ENCODE data around the gene HOXD9.
A peak's percentile ranks its signal among the peaks of the same experiment; 100 is the strongest.

Gene HOXD9

DNA sequence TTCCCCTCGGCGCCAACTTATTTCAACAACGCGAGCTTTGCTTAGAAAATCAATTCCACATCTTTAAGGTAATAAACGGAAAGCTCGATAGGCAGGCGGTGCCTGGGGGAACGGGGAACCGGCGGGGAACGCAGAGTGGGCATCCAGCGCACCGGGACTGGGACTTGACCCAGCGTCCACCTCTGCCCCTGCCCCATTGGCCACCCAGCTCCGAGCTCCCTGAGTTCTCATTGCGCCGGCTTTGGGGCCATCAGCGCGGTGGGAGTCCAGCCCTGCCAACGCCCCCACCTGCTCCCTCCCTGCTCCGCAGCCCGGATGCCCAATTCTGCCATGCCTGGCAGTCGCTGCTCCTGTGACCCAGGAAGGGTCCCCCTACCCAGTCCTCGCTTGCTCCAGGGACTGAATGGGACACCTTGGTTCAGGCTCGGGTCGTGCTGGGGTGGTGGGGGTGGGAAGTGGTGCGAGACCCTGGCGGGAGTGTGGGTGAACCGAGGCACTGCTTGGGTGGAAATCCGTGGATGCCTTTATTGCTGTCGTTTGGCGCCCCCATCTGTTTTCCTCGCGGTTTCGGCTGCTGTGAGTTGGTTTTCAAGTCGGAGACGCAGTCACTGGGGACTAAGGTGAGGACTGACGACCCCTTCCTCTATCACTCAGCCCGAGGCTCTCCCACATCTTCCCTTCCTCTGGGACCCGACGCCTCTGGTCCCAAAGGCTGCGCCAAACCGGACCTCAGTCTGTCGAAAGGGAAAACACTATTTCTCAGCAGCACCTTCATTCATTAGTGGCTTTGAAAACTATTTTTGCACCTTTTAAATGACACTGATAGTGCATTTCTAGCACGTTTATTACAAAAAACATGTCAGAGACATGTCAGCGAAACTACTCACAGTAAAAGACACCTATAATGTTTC is 36.4 kb upstream of the HOXD9 start:
- DNase-seq (ENCODE audit: low spot score): peak; percentile 77

DNA sequence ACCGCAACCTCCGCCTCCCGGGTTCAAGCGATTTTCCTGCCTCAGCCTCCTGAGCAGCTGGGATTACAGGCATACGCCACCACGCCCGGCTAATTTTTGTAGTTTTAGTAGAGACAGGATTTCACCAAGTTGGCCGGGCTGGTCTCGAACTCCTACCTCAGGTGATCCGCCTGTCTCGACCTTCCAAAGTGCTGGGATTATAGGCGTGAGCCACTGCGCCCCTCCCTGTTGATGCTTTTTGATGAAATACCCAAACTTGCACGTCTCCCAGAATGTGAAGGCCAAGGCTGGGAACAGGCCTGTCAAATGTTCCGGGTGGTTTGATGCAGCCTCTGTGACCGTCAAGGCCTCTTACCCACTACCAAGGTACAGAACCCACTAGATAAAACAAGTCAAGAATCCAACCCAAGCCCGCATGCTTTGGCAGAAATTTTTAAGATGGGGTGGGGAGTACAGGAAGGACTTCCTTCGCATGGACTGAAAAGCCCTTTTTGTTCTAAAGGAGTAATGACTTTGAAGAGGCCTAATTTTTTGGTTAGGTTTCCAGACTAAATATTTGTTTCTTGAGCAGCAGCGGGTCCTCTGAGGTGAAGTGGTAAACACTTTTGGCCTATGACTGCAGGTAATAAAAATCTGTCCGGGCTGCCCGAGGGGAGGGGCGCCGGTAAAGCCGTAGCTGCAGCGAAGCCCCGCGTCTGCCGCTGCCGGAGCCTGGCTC is 35.0 kb upstream of the HOXD9 start:
- no peak for DNase-seq (ENCODE audit: low spot score)

DNA sequence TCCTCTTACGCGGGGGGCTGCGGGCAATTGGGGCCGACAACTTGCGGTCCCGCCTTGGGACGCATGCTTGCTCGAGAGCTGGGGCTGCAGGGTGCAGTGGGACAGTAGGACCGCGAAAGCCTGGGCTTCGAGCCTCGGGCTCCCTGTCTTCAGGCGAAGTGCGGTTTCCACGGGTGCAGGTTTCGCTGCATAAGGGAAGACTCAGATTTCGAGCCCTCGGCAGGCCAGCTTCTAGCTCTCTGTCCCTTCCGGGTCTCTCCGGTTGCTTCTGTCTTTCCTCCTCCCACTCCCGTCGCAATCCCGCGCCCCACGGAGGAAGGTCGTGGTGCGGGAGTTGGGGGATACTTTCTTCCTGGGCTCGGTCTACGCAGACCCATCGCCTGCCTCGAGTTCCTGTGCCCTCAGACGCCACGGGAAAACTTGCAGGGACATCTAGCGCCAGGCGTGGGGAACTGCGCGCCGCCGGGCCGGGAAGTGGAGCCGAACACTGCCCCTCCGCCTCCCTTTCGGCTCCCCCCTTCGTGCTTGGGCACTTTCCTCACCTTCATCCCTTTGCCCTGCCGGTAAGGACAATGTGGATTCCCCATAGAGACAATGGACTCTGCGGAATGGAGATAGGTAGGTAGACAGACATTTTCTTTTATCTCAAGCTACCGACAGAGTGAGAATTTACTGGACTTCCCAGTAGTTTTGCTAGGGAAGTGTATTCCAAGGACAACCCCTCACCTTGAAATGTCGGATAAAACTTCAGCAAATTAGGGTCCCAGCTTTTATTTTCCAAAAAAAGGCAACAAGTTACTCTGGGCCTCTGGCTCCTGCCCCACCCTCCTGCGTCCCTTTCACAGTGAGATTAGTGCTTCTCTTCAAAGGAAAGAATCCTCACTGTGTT is 34.2 kb upstream of the HOXD9 start:
- peak; percentile 94 for DNase-seq (ENCODE audit: low spot score)

DNA sequence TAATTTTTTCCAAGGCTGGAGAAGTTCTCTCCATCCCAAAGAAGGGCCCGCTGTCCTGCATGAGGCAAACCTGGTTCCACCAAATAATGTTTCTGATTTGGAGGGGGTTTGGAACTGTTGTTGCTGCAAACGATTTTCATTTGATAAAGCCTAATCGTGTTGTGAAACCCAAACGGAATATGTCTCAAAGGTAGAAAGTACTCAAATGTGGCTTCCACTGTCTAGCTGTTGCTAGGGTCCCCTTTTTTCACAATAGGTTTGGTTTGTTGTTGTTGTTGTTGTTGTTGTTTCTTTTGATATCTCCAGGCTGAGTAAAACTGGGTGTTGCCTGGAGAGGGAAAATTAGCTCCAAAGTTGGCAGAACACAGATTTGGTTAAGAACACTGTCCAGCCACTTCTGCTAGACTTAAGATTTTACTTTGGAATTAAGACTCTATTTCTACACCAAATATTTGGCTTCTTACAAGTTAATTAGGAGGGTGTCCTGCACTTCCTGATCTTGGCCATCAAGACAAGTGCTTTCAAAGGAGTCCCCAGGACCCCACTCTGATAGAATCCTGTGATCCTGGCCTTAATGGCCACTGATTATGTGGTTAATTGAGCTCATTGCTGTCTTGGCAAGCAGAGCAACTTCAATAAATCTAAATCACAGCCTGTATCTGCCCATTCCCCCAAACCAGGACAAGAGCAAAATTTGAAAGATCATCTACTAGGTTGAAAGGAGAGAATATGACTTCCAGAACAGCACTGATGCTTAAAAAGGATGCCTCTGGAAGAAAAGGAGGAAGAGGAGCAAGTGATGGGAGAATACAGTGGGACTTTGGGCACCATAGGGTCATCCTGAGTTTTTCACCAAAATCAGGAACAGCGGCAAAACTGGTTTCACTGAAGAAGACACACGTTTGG is 33.3 kb upstream of the HOXD9 start:
- DNase-seq (ENCODE audit: low spot score): no peak

DNA sequence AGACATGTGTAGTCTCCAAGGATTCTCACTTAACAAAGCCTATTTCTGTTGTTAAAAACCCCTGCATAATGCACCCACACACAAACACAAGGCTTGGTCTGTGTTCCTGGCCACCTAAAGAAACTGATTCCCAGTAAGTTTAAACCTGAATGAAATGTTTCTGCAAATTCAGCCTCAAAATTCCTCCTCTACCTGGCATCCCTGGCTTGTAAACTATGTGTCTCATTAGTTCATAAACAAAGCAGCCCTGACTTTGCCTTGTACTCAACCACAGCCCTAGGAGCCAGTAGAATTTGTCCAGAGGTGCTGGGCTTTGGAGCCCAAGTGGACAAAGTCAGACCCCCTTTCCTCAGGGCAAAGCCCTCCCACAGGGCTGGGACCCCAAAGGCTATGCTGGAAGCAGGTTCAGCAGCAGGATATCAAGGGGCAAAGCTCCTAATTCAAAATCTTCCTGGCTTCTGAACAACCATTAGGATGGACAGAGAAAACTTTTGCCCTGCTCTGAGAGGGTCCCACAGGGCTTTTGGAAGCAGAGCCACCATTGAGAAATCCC is 32.6 kb upstream of the HOXD9 start:
- DNase-seq (ENCODE audit: low spot score): no peak

DNA sequence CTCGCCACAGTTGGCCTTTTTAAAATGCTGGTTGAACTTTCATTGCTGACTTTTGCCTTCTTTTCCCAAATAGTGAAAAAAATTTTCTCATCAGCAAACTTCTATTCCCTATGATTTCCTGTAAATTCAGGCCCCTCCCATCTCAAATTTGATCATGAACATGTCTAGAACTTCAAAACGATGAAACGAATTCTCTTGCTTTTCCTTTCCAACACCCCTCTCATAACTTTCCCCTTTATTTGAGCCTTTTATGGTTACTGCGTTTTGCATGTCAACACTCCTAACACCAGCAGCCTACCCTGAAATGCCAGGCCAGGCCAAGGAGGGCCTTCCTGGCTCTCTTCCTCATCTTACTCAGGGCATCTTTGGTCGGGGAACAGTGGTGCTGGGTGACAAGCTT is 31.7 kb upstream of the HOXD9 start:
- no peak for DNase-seq (ENCODE audit: low spot score)

DNA sequence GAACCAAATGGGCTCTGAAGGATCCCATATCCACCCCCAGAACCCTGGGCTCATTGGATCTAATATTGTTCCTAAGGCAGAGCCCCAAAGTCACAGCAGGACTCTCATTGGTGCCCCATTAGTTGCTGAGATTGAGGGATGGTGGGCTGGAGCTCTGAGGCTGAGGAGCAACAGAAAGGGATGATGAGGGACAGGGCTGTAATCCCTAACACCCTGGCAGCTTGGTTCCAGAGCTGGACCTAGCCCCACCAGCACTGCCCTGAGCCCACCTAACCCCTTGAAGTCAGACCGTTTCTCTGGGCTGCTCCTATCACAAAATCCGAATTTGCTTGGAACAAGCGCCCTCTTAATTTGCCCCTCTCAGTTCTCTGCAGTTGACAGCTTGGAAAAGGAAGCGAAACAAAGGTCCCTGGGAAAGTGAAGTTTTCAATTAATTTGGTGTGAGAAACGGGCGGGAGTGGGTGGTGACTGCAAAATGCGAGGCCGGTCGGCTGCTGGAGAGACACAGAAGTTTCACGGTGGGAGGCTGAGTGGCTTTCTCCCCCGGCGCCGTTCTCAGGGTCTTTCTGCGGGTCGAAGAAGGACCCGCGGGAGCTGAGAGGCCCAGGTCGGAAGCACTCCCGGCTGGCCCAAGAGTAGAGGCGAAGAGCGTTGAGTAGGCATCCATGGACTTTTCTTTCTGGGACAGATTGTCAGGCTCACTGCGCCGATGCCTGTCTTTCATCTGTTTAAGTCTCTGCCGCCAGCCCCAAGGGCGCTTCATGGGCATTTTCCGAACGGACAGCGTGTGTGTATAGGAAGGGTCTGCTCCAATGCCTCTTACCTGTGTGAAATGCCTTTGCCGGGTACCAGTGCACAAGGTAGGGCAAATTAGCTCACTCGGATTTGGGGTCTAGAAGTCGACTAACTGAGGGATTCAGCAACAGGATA is 30.9 kb upstream of the HOXD9 start:
- no peak for DNase-seq (ENCODE audit: low spot score)

DNA sequence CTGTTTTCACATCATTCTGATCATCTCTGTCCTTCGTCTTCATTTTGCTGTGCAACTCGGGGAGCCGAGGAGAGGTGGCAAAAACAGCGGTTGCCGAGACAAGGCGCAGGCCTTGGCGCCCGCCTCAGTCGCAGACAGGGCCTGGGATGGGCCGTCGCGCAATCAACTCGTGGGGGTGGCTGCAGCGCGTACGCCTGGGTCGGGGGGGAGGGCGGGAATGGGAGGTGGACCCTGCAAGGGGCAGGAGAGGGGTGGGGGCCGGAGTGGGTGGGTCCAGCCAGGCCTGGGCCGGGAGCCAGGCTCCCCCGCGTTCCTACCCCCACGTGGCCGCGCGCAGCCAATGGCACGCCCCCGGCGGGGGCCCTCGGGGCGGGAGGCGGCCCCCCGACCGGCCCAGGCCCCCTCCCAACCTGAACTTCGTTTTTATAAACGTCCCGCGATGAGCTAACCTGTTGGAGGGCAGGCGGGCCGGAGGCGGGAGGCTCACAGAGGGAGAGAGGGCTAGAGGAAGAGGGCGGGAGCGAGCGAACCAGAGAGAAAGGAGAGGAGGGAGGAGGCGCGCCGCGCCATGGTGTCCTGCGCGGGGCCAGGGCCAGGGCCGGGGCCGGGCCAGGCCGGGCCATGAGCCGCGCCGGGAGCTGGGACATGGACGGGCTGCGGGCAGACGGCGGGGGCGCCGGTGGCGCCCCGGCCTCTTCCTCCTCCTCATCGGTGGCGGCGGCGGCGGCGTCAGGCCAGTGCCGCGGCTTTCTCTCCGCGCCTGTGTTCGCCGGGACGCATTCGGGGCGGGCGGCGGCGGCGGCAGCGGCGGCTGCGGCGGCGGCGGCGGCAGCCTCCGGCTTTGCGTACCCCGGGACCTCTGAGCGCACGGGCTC is 30.0 kb upstream of the HOXD9 start, which contains the start of gene HOXD13:
Gene HOXD13 (plus strand): TSS at position 452 of the 875 bp plus-strand sequence. CDS start 170 bp downstream, at position 622.
- no peak for DNase-seq (ENCODE audit: low spot score)

DNA sequence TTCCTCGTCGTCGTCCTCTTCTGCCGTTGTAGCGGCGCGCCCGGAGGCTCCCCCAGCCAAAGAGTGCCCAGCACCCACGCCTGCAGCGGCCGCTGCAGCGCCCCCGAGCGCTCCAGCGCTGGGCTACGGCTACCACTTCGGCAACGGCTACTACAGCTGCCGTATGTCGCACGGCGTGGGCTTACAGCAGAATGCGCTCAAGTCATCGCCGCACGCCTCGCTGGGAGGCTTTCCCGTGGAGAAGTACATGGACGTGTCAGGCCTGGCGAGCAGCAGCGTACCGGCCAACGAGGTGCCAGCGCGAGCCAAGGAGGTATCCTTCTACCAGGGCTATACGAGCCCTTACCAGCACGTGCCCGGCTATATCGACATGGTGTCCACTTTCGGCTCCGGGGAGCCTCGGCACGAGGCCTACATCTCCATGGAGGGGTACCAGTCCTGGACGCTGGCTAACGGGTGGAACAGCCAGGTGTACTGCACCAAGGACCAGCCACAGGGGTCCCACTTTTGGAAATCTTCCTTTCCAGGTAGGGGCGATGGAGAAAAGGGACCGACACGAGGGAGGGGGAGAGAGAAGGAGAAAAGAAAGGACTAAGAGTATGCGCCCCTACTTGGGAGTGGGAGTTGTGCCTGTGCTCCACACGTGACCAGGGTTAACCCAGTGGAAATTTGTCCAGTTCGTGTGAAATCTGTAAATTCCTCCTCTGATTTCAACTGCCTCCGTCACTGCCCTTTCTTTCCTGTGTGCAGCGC is 29.2 kb upstream of the HOXD9 start:
- DNase-seq (ENCODE audit: low spot score): no peak

DNA sequence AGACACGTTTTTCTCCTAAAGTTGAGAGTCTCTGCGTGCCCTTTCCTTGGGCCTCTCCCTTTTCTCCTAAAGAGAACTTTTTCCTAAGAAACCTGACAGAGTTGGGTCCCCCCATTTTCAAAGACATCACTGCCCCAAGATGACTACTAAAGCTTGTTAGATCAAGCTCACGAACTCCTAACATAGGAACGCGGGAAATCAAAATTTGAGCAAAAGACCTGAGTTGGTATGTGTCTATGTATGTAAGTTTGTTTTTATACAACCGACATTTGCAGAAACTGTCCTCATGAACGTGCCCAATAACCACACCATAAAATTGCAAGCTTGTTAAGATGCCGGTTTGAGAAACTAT is 28.6 kb upstream of the HOXD9 start:
- no peak for DNase-seq (ENCODE audit: low spot score)

DNA sequence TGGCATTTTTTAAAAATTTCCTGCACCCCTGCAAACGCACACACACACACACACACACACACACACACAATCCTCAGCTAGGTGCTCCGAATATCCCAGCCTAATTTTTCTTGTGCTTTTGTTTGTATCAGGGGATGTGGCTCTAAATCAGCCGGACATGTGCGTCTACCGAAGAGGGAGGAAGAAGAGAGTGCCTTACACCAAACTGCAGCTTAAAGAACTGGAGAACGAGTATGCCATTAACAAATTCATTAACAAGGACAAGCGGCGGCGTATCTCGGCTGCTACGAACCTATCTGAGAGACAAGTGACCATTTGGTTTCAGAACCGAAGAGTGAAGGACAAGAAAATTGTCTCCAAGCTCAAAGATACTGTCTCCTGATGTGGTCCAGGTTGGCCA is 28.2 kb upstream of the HOXD9 start:
- no peak for DNase-seq (ENCODE audit: low spot score)

DNA sequence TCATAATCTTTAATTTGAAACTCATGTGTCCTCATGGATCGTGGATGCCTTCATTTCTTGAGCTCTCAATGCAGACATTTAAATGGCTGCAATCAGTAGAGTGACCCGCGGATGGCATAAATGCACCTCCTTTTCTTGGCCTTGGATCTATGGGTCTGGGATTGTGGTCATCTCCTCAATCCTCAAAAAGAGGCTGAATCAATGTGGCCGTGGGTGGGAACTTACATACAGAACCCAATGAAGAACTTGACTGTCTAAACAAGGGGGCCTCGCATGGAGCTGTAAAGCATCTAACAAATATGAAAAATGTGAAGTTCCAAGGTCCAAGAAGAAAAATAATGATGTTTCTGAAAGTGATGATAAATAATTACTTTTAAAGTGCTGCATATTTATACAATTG is 27.1 kb upstream of the HOXD9 start:
- DNase-seq (ENCODE audit: low spot score): no peak

DNA sequence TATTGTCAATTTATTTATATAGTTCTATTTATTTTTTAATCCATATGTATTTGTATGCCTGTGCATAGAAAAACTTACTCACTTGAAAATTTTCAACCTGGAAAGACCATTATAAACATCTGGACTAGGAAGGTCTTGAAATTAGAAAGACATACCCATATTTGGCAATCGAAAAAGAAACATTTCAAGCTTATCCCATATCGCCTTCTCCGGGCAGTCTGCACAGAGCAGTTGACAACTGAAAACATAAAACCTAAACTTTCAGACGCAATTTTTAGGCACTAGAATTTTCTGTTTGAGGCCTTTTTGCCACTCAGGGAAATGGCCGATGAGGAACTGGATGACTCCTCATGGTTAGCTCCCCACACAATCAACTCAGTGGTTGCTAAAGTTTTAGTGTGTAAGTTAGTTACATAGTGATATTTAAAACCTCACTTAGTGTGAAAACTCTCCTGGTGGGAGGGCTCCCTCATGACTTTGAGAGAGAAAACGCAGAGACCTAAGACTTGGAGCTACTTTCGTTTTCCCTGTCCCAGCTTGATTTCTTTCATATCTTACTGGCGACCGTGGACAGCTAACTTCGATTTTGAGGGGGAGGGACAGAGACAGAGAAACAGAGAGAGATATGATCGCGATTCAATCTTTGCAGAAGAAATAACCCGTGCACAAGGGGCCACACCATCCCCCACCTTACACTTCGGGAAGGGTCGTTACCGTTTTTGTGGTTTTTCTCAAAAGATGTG is 26.1 kb upstream of the HOXD9 start:
- no peak for DNase-seq (ENCODE audit: low spot score)

DNA sequence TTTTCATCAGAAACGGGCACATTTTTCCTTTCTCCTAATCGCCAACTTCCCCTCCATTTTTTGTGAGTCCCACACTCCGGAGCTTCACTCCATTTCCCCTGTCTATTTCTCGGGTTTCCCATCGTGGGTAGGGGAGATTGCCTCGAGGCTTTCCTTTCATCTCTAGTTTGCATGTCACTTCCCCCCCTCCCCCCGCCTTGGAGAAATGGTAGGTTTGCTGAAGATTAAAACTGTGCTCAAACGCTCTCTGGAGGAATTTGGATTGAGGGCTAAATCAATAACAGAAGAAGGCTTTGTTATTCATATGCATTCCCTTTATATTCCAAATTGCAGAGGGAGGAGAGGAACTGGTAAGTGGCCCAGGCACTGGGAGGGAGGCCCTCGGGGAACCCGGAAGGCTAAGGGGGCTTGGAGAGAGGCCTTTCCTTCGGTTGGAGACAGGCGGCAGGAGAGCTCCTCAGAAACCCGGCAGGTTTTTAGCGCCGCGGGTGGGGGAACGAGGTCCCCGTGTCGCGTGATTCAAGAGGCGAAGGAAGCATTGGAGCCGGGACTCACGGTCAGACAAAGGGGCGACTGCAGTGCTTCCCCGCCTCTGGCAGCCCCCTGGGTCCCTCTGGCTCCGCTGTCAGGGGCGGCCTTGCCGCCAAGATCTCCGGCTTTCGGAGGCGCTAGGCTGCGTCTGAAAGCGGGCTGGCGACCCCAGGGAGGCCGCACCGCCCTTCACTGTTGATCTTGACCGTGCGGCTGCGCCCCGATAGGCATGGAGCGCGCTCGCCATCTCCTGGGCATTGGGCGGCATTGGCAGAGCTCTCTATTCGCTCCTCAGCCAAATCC is 25.3 kb upstream of the HOXD9 start:
- DNase-seq (ENCODE audit: low spot score): peak; percentile 96

DNA sequence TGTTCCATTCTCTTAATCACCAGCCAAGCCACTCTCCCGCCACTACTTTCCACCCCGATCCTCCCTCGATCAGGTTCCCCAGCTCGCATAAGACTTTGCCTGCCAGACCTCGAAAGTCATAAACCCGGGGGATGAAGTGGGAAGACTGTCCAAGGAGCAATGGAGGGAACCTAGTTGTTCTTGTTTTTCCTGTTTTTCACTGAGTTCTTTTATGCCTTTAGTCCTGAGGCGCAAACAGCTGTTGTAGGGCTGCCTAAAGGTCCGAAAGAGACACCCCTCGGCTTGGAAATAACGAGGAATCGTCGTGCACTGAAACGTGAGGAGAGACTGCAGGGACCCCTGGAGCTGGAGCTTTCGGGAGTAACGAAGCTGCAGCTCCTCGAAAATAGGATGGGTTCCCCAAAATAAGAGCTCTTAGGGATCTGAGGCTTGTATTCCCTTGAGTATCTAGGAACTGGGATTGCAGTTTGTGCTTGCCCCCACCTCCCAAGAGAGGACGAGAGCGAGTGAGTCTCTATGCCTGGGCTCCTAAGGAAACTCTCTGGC is 24.6 kb upstream of the HOXD9 start:
- DNase-seq (ENCODE audit: low spot score): no peak
